H1 (cell line): ENCODE measurements around the gene KRTAP17-1. TPM values are rescaled to one million over a fixed set of nuclear protein-coding genes. Genes with fewer than 3 reads are reported as not detected.
A peak's percentile ranks its signal among the peaks of the same experiment; 100 is the strongest.

Experiments
- CTCF ChIA-PET: fragments of 300-600 bp; sonication (Branson Sonifier 250); formaldehyde crosslinking; loops from one replicate; lab custom pipeline; 2021; ENCODE audit not compliant: partially characterized antibody; lab: Charles Lee
- POLR2A ChIA-PET: fragments of 300-600 bp; sonication (Branson Sonifier 250); formaldehyde crosslinking; loops from one replicate; lab custom pipeline; 2021; ENCODE audit warnings: inconsistent platforms; ENCODE audit not compliant: partially characterized antibody; lab: Charles Lee
- DNase-seq, 2 experiments: peaks; one replicate each; pipeline versions ENCODE4 v3.0.0 to v3.0.0-alpha.2; 2010 to 2022; ENCODE audit warnings: low spot score in 2 of 2, low read depth in 1 of 2, mixed read lengths in 1 of 2
- FAIRE-seq: peaks from 2 replicates; lab custom pipeline; 2011; peaks lifted over from hg19 to GRCh38; lab: Jason Lieb, UNC
- H2AFZ ChIP-seq: 2 replicates; pipeline ENCODE4 v1.8.1; 2012; ENCODE audit warnings: low read length, inconsistent platforms
- H2AK5ac ChIP-seq: 2 replicates; pipeline ENCODE4 v1.6.1; 2013; ENCODE audit warnings: low read depth, low read length
- H2BK120ac ChIP-seq: replicated peaks from 2 replicates; pipeline ENCODE3; 2013; ENCODE audit warnings: low read depth, low read length, inconsistent platforms
- H2BK12ac ChIP-seq: 2 replicates; pipeline ENCODE4 v1.6.1; 2013; ENCODE audit warnings: low read depth, low read length
- H2BK15ac ChIP-seq: 2 replicates; pipeline ENCODE4 v1.6.1; 2013; ENCODE audit warnings: low read length
- H2BK20ac ChIP-seq: 2 replicates; pipeline ENCODE4 v1.6.1; 2013; ENCODE audit warnings: low read length
- H2BK5ac ChIP-seq: 2 replicates; pipeline ENCODE4 v1.6.1; 2013; ENCODE audit warnings: low read depth, low read length
- H3K14ac ChIP-seq: 2 replicates; pipeline ENCODE4 v1.6.1; 2013; ENCODE audit warnings: inconsistent platforms; ENCODE audit not compliant: insufficient read length
- H3K18ac ChIP-seq: 2 replicates; pipeline ENCODE4 v1.6.1; 2013; ENCODE audit warnings: low read length; ENCODE audit errors: extremely low read depth
- H3K23ac ChIP-seq: 2 replicates; pipeline ENCODE4 v1.6.1; 2013; ENCODE audit warnings: inconsistent platforms; ENCODE audit not compliant: insufficient read length
- H3K23me2 ChIP-seq: 2 replicates; pipeline ENCODE4 v1.6.1; 2013; ENCODE audit warnings: low read depth, low read length
- H3K27ac ChIP-seq: 2 replicates; pipeline ENCODE4 v1.6.1; 2011; ENCODE audit warnings: low read depth, low read length, inconsistent platforms
- H3K27me3 ChIP-seq, 4 experiments: replicated peaks in 1 of 4; 1 replicate in 1 of 4; 2 replicates in 3 of 4; pipeline versions ENCODE4 v1.6.1 to v1.8.1; 2011 to 2013; ENCODE audit warnings: low read length in 3 of 4, mild to moderate bottlenecking in 3 of 4, inconsistent platforms in 2 of 4, mixed read lengths in 2 of 4, moderate library complexity in 1 of 4; ENCODE audit not compliant: control insufficient read depth in 3 of 4, insufficient read depth in 3 of 4; ENCODE audit errors: extremely low read depth in 1 of 4
- H3K36me3 ChIP-seq, 4 experiments: 2 replicates each; pipeline versions ENCODE4 v1.6.1 to v1.8.1; 2011 to 2013; ENCODE audit warnings: mild to moderate bottlenecking in 4 of 4, low read length in 3 of 4, moderate library complexity in 2 of 4, control low read depth in 1 of 4, inconsistent platforms in 1 of 4; ENCODE audit not compliant: insufficient read depth in 4 of 4, control insufficient read depth in 2 of 4
- H3K4ac ChIP-seq: replicated peaks from 2 replicates; pipeline ENCODE3; 2013; ENCODE audit warnings: low read length, low read depth, mixed read lengths, inconsistent platforms; ENCODE audit not compliant: insufficient read length
- H3K4me1 ChIP-seq, 4 experiments: replicated peaks in 1 of 4; 1 replicate in 1 of 4; 2 replicates in 3 of 4; pipeline versions ENCODE4 v1.6.1 to v1.8.1; 2011 to 2013; ENCODE audit warnings: low read length in 3 of 4, inconsistent platforms in 2 of 4, mixed read lengths in 1 of 4; ENCODE audit not compliant: insufficient read depth in 4 of 4, control insufficient read depth in 3 of 4
- H3K4me2 ChIP-seq, 2 experiments: 2 replicates each; pipeline versions ENCODE4 v1.6.1 to v1.8.1; 2011 to 2013; ENCODE audit warnings: low read depth in 2 of 2, low read length in 2 of 2, control low read depth in 1 of 2, inconsistent platforms in 1 of 2, mild to moderate bottlenecking in 1 of 2; ENCODE audit not compliant: insufficient read depth in 1 of 2
- H3K4me3 ChIP-seq, 4 experiments: fragments of 200-600, 300-600 bp in 1 of 4; sonication (generic), shearing (Covaris generic), sonication (Bioruptor Twin) in 1 of 4; 2 replicates each; pipeline versions ENCODE4 v1.5.1 to v1.8.1; 2011 to 2016; ENCODE audit warnings: low read length in 4 of 4, low read depth in 3 of 4, control low read depth in 2 of 4, inconsistent platforms in 2 of 4, mild to moderate bottlenecking in 2 of 4, mixed read lengths in 1 of 4, moderate library complexity in 1 of 4; ENCODE audit not compliant: insufficient read depth in 2 of 4; ENCODE audit errors: extremely low read depth in 1 of 4
- H3K56ac ChIP-seq: replicated peaks from 2 replicates; pipeline ENCODE3; 2013; ENCODE audit warnings: low read depth, mild to moderate bottlenecking, mixed read lengths, low read length, inconsistent platforms; ENCODE audit not compliant: insufficient read length
- H3K79me1 ChIP-seq: 2 replicates; pipeline ENCODE4 v1.6.1; 2013; ENCODE audit warnings: low read depth, low read length, control low read depth
- H3K79me2 ChIP-seq, 2 experiments: 2 replicates each; pipeline versions ENCODE4 v1.6.1 to v1.8.1; 2012 to 2013; ENCODE audit warnings: low read length in 2 of 2, mild to moderate bottlenecking in 2 of 2, inconsistent platforms in 1 of 2; ENCODE audit not compliant: insufficient read depth in 2 of 2, control insufficient read depth in 1 of 2
- H3K9ac ChIP-seq, 4 experiments: replicated peaks in 1 of 4; 1 replicate in 1 of 4; 2 replicates in 3 of 4; pipeline versions ENCODE4 v1.6.1 to v1.8.1; 2011 to 2013; ENCODE audit warnings: low read depth in 3 of 4, low read length in 3 of 4, control low read depth in 2 of 4, mild to moderate bottlenecking in 2 of 4, moderate library complexity in 2 of 4, inconsistent platforms in 1 of 4; ENCODE audit errors: extremely low read depth in 1 of 4
- H3K9me3 ChIP-seq, 2 experiments: 2 replicates each; pipeline versions ENCODE4 v1.6.1 to v1.8.1; 2012 to 2013; ENCODE audit warnings: mild to moderate bottlenecking in 2 of 2, moderate library complexity in 2 of 2, control low read depth in 1 of 2, inconsistent platforms in 1 of 2, low read depth in 1 of 2, low read length in 1 of 2, mixed read lengths in 1 of 2; ENCODE audit not compliant: insufficient read depth in 2 of 2
- H4K20me1 ChIP-seq, 2 experiments: replicated peaks in 1 of 2; 2 replicates each; pipeline versions ENCODE3 to v1.8.1; 2011 to 2013; ENCODE audit warnings: inconsistent platforms in 2 of 2, low read length in 2 of 2, mild to moderate bottlenecking in 1 of 2; ENCODE audit not compliant: insufficient read depth in 2 of 2, control insufficient read depth in 1 of 2
- H4K5ac ChIP-seq: 2 replicates; pipeline ENCODE4 v1.6.1; 2013; ENCODE audit warnings: low read length, low read depth, mixed read lengths, inconsistent platforms; ENCODE audit not compliant: insufficient read length
- H4K8ac ChIP-seq: 2 replicates; pipeline ENCODE4 v1.8.0; 2013; ENCODE audit warnings: mild to moderate bottlenecking, moderate library complexity, low read length, inconsistent platforms; ENCODE audit not compliant: insufficient read depth; ENCODE audit errors: extremely low read depth
- H4K91ac ChIP-seq: replicated peaks from 2 replicates; pipeline ENCODE3; 2013; ENCODE audit warnings: low read length, mixed read lengths, inconsistent platforms; ENCODE audit not compliant: insufficient read length
- CREB1 ChIP-seq: IDR thresholded peaks from 2 replicates; pipeline ENCODE4 v1.6.1; 2012; ENCODE audit warnings: inconsistent platforms
- MAFK ChIP-seq: IDR thresholded peaks from 2 replicates; pipeline ENCODE4 v1.6.1; 2012; ENCODE audit warnings: low read depth, mild to moderate bottlenecking, improper control_type of control experiment, low read length
- RFX5 ChIP-seq: IDR thresholded peaks from 2 replicates; pipeline ENCODE4 v1.6.1; 2011; ENCODE audit warnings: low read depth, low read length, improper control_type of control experiment, borderline replicate concordance
- WGBS, 2 experiments: shearing (Covaris generic) in 1 of 2; methylation state at CpG; one replicate each; pipeline versions ENCODE4 v1.1.6 to v1.1.7; 2013 to 2015; ENCODE audit warnings: low lambda C conversion rate in 2 of 2, mixed read lengths in 2 of 2, inconsistent platforms in 1 of 2, low coverage in 1 of 2, missing lambda C conversion rate in 1 of 2; ENCODE audit not compliant: insufficient replicate concordance in 2 of 2, insufficient coverage in 1 of 2, insufficient read length in 1 of 2; ENCODE audit errors: extremely low coverage in 1 of 2, missing lambda C conversion rate in 1 of 2; 5-methylcytosine and 5-hydroxymethylcytosine counted together
- polyA plus RNA-seq, 7 experiments: library from polyadenylated mRNA; depleted of rRNA in 3 of 7; stranded (reverse) in 5 of 7; unstranded in 2 of 7; fragments of >200 nt in 5 of 7; fragments of 200-250 nt in 2 of 7; gene quantifications; 1 replicate in 5 of 7; 2 replicates in 1 of 7; 4 replicates in 1 of 7; pipeline versions ENCODE4 v1.2.1 to v1.2.3, GENCODE V29; 2011 to 2013; ENCODE audit warnings: missing spikeins in 2 of 7, mixed read lengths in 2 of 7
- total RNA-seq: library from RNA; stranded (reverse); fragmentation: NEBNext Ultra II Directional; extraction: Animal tissue kit (Norgen Biotek cat#: 25700); gene quantifications from 2 replicates; pipeline ENCODE4 v1.2.1, GENCODE V29; 2021

Gene KRTAP17-1
- total and polyA plus RNA-seq, 2 of the 8 experiments (the other 6 are each of a cell fraction or from before 2014, with no cell fraction given): not detected

DNA sequence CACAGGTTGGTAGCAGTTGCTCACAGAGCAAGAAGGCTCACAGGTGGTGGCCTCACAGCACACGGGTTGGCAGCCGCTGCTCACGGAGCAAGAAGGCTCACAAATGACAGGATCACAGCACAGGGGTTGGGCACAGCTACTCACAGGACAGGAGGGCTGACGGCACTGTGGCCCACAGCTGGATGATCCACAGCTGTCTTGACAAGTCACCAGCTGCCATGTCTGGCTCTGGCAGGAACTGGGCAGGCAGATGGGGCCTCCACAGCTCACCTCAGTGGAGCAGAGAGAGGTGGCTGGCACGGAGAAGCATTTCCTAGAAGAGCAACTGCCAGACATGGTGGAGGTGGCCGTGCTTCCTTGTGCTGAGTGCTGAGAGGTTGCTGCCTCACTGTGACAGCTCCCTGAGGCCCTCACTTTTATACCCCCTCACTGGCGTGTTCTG is 6.6 kb downstream of the KRTAP17-1 start, which contains the start of gene KRTAP16-1:
Gene KRTAP16-1 (minus strand): TSS at position 392 of the 442 bp plus-strand sequence. CDS start 56 bp downstream, at position 336.
- Histone ChIP-seq H3K4me2 (no peak within 1 kb of the TSS), H3K9ac (no peak within 1 kb of the TSS)
- CTCF ChIA-PET: interaction anchor here (0.9 to 1.7 kb wide), 2 partner anchors 13 to 133 kb away, joined by 3 to 4 read pairs; no protein-coding TSS in a partner anchor

More for the DNA sequence above, 6.6 kb downstream of the KRTAP17-1 start, which contains the start of gene KRTAP16-1:
- H3K4ac ChIP-seq: no peak within 1 kb of the TSS
- H3K79me1 ChIP-seq: no peaks in the 10 kb centered on the region
- H3K27me3 ChIP-seq: no peaks in the 10 kb centered on the region; a peak in 1 of 7 replicates
- H2BK15ac ChIP-seq: peak within 1 kb of the TSS; percentile 46; the same call in 1 of the 2 replicates
- no peak within 1 kb of the TSS for H2BK12ac ChIP-seq
- H3K14ac ChIP-seq: no peak within 1 kb of the TSS
- no peak within 1 kb of the TSS for H4K5ac ChIP-seq
- POLR2A ChIA-PET: no interaction called here
- 0 out of 2 replicates have a peak within 1 kb of the TSS, but pooled peaks have one; percentile 39 for H2BK5ac ChIP-seq
- no peak within 1 kb of the TSS for H3K56ac ChIP-seq
- H3K4me1 ChIP-seq: no peaks in the 10 kb centered on the region; a peak in 2 of 7 replicates
- H3K18ac ChIP-seq: no peak within 1 kb of the TSS
- no peak for TF ChIP-seq RFX5
- TF ChIP-seq CREB1: no peak
- TF ChIP-seq MAFK: no peak
- H3K9me3 ChIP-seq: no peaks in the 10 kb centered on the region
- no peaks in the 10 kb centered on the region for H3K79me2 ChIP-seq
- DNase-seq (no peak), FAIRE-seq (no peak)
- no peaks in the 10 kb centered on the region for H3K36me3 ChIP-seq
- WGBS, 2 experiments: 90% methylated on average over 5 of the region's 7 CpGs; no CpG with 5 or more reads in 1 of the 2 experiments
- no peak within 1 kb of the TSS for H3K23ac ChIP-seq
- H4K8ac ChIP-seq: no peak within 1 kb of the TSS
- H2BK120ac ChIP-seq: no peak within 1 kb of the TSS
- H3K23me2 ChIP-seq: no peaks in the 10 kb centered on the region; the same call in 1 of the 2 replicates
- no peak within 1 kb of the TSS for H3K27ac ChIP-seq
- H4K20me1 ChIP-seq: no peaks in the 10 kb centered on the region
- H4K91ac ChIP-seq: no peak within 1 kb of the TSS
- H2BK20ac ChIP-seq: no peak within 1 kb of the TSS
- no peak within 1 kb of the TSS for H3K4me3 ChIP-seq
- no peak within 1 kb of the TSS for H2AFZ ChIP-seq
- H2AK5ac ChIP-seq: no peak within 1 kb of the TSS
